ENCODE data around the gene HBG2. TPM values are rescaled to one million over a fixed set of nuclear protein-coding genes. Genes with fewer than 3 reads are reported as not detected.

Gene HBG2
- total RNA-seq, 4 donors from 2014 or later, result not detected

DNA sequence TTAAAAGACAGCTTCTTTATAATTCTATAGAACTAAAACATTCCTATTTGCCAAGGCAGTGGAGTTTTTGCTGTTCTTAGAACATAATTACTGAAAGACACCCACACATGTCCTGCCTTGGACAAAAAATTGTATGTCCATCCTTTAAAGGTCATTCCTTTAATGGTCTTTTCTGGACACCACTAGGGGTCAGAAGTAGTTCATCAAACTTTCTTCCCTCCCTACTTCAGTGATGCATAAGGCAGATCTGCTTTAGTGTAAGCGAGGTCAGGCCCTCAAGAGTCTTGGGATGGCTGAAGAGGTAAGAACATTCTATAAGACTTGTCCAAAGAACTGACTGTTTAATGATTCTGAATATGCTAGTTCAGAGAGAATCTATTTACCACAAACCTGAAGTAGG is 49.8 kb downstream of the HBG2 start:
- 31 to 32% methylated on average over 1 of the region's 1 CpG for WGBS, 2 donors
- no peak for DNase-seq (ENCODE audit: low spot score in 2 of 2)
- Histone ChIP-seq H3K27ac (no peak overlapping the region), H3K9me3 (no peaks in the 10 kb centered on the region), H3K36me3 (no peaks in the 10 kb centered on the region), H3K4me1 (no peaks in the 10 kb centered on the region), H3K4me3 (no peak overlapping the region), H3K27me3 (no peaks in the 10 kb centered on the region)
- TF ChIP-seq POLR2A (IDR thresholded peaks at IDR 0.05) (no peak), EP300 (IDR thresholded peaks at IDR 0.05) (no peak)
- TF ChIP-seq, protein P1, sequence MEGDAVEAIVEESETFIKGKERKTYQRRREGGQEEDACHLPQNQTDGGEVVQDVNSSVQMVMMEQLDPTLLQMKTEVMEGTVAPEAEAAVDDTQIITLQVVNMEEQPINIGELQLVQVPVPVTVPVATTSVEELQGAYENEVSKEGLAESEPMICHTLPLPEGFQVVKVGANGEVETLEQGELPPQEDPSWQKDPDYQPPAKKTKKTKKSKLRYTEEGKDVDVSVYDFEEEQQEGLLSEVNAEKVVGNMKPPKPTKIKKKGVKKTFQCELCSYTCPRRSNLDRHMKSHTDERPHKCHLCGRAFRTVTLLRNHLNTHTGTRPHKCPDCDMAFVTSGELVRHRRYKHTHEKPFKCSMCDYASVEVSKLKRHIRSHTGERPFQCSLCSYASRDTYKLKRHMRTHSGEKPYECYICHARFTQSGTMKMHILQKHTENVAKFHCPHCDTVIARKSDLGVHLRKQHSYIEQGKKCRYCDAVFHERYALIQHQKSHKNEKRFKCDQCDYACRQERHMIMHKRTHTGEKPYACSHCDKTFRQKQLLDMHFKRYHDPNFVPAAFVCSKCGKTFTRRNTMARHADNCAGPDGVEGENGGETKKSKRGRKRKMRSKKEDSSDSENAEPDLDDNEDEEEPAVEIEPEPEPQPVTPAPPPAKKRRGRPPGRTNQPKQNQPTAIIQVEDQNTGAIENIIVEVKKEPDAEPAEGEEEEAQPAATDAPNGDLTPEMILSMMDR (IDR thresholded peaks at IDR 0.05), result peak in 4 of 5 experiments; percentile 6 to 21 (median 16)

DNA sequence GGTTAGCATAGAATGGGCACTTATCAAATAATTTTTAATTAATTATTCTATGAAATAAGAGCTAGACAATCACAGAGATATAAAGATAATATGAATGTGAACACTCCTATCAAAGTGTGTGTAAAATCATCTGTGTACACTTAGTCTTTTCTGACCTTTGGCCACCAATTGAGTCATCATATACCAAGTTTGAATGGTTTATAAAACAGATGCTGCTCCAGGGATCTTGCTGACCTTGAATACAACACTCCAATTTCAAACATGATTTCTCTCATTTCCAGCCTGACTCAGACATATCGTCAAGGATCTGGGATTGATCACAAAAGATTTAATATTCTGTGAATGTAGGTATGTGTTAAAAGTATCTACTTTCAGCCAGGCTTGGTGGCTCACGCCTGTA is 51.2 kb downstream of the HBG2 start:
- no peaks in the 10 kb centered on the region for H3K4me1 ChIP-seq
- 71 to 75% methylated on average over 2 of the region's 2 CpGs for WGBS, 2 donors
- TF ChIP-seq EP300 (IDR thresholded peaks at IDR 0.05) (no peak), POLR2A (IDR thresholded peaks at IDR 0.05) (no peak)
- TF ChIP-seq, protein P1 (IDR thresholded peaks at IDR 0.05), result no peak
- no peaks in the 10 kb centered on the region for H3K36me3 ChIP-seq
- no peak overlapping the region for H3K27ac ChIP-seq
- no peak for DNase-seq (ENCODE audit: low spot score in 2 of 2)
- H3K9me3 ChIP-seq, result no peaks in the 10 kb centered on the region
- H3K4me3 ChIP-seq, result no peak overlapping the region
- H3K27me3 ChIP-seq, result no peaks in the 10 kb centered on the region

Other genes with a start within 250 kb of the HBG2 start
- gene OR52J3, start 208.3 kb downstream of the HBG2 start, total RNA-seq, result not detected
- not detected for gene OR52E2, start 195.2 kb downstream of the HBG2 start, total RNA-seq
- gene OR52E1, start 185.2 kb downstream of the HBG2 start, total RNA-seq, result not detected
- gene OR52A5, start 116.4 kb downstream of the HBG2 start, total RNA-seq, result not detected
- not detected for gene OR52A1, start 100.0 kb downstream of the HBG2 start, total RNA-seq
- not detected for gene OR51V1, start 54.1 kb downstream of the HBG2 start, total RNA-seq
- 100 to 1,000 TPM in 2 of 4 donors, 10 to 100 TPM in 1, not detected in 1; 61.6 to 425 (median 151) TPM for gene HBB, start 27.7 kb downstream of the HBG2 start, total RNA-seq
- gene HBD, start 20.3 kb downstream of the HBG2 start, total RNA-seq, result 1 to 10 TPM in 1 of 4 donors, not detected in 3; 5.4 TPM
- not detected for gene HBG1, start 4.9 kb downstream of the HBG2 start, total RNA-seq
- gene HBE1, start 15.2 kb upstream of the HBG2 start, total RNA-seq, result not detected
- gene OR51B4, start 47.2 kb upstream of the HBG2 start, total RNA-seq, result 1 to 10 TPM in 1 of 4 donors, under 1 TPM in 2, not detected in 1; 0.42 to 1.5 (median 0.98) TPM
- under 1 TPM in 1 of 4 donors, not detected in 3; 0.63 TPM for gene OR51B2, start 69.5 kb upstream of the HBG2 start, total RNA-seq
- 1 to 10 TPM in 3 of 4 donors, not detected in 1; 1.3 to 2.9 (median 2.0) TPM for gene OR51B5, start 88.7 kb upstream of the HBG2 start, total RNA-seq
- not detected for gene OR51B6, start 96.7 kb upstream of the HBG2 start, total RNA-seq
- not detected for gene OR51M1, start 129.0 kb upstream of the HBG2 start, total RNA-seq
- not detected for gene OR51Q1, start 167.3 kb upstream of the HBG2 start, total RNA-seq
- gene OR51I1, start 186.7 kb upstream of the HBG2 start, total RNA-seq, result 1 to 10 TPM in 1 of 4 donors, not detected in 3; 3.9 TPM
- not detected for gene OR51I2, start 194.5 kb upstream of the HBG2 start, total RNA-seq
- gene OR52D1, start 233.9 kb upstream of the HBG2 start, total RNA-seq, result not detected